ENCODE measurements around the gene RNGTT.

- TF ChIP-seq, protein P1, sequence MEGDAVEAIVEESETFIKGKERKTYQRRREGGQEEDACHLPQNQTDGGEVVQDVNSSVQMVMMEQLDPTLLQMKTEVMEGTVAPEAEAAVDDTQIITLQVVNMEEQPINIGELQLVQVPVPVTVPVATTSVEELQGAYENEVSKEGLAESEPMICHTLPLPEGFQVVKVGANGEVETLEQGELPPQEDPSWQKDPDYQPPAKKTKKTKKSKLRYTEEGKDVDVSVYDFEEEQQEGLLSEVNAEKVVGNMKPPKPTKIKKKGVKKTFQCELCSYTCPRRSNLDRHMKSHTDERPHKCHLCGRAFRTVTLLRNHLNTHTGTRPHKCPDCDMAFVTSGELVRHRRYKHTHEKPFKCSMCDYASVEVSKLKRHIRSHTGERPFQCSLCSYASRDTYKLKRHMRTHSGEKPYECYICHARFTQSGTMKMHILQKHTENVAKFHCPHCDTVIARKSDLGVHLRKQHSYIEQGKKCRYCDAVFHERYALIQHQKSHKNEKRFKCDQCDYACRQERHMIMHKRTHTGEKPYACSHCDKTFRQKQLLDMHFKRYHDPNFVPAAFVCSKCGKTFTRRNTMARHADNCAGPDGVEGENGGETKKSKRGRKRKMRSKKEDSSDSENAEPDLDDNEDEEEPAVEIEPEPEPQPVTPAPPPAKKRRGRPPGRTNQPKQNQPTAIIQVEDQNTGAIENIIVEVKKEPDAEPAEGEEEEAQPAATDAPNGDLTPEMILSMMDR (IDR thresholded peaks at IDR 0.05): no peak
- TF ChIP-seq EP300 (IDR thresholded peaks at IDR 0.05) (no peak), POLR2A (IDR thresholded peaks at IDR 0.05) (no peak), POLR2AphosphoS5 (IDR thresholded peaks at IDR 0.05) (no peak)
Measured at GRCh38 chr6:88910922-88911778, 52.3 kb downstream of the RNGTT start.

Measured in upper lobe of left lung (tissue), 4 donors.